WERI-Rb-1 (cell line): Measurements from ENCODE around the gene HOXC5.

Experiments
- DNase-seq: peaks from one replicate; pipeline ENCODE4 v3.0.0-alpha.2; 2020
- H3K27ac ChIP-seq: fragments of 250-450 bp; sonication (Bioruptor Pico); 2 replicates; pipeline ENCODE4 v1.5.1; 2020; ENCODE audit warnings: mild to moderate bottlenecking, moderate library complexity
- H3K27me3 ChIP-seq: fragments of 250-450 bp; sonication (Bioruptor Pico); 2 replicates; pipeline ENCODE4 v1.5.1; 2021; ENCODE audit warnings: mild to moderate bottlenecking, low read depth, moderate library complexity; ENCODE audit not compliant: insufficient read depth, severe bottlenecking
- H3K36me3 ChIP-seq: fragments of 250-450 bp; sonication (Bioruptor Pico); 2 replicates; pipeline ENCODE4 v1.5.1; 2020; ENCODE audit warnings: mild to moderate bottlenecking, moderate library complexity
- H3K4me3 ChIP-seq: 2 replicates; pipeline ENCODE4 v1.5.1; 2011; ENCODE audit warnings: low read depth, mild to moderate bottlenecking, control low read depth, low read length
- H3K9me3 ChIP-seq: fragments of 250-450 bp; sonication (Bioruptor Pico); 2 replicates; pipeline ENCODE4 v1.5.1; 2021; ENCODE audit warnings: mild to moderate bottlenecking, moderate library complexity; ENCODE audit not compliant: severe bottlenecking
- CTCF ChIP-seq: IDR thresholded peaks from 2 replicates; pipeline ENCODE4 v1.5.1; 2011; ENCODE audit warnings: low read depth, mild to moderate bottlenecking, control low read depth, inconsistent platforms, low read length

The HOXC5 gene

GRCh38 chr12:54017027-54017788 lies 15.6 kb upstream of the HOXC5 start:
- Histone ChIP-seq H3K4me3 (peak overlapping the region; percentile 73), H3K27ac (peak overlapping the region; percentile 97), H3K9me3 (no peaks in the 10 kb centered on the region), H3K27me3 (no peaks in the 10 kb centered on the region), H3K36me3 (no peaks in the 10 kb centered on the region; the same call in 1 of the 2 replicates)
- peak; percentile 15; the same call in 1 of the 2 replicates for TF ChIP-seq CTCF
- DNase-seq: peak; percentile 77

- TF ChIP-seq CTCF: no peak
- DNase-seq: peak; percentile 97
- Histone ChIP-seq H3K27me3 (no peaks in the 10 kb centered on the region), H3K36me3 (no peaks in the 10 kb centered on the region; the same call in 1 of the 2 replicates), H3K9me3 (no peaks in the 10 kb centered on the region), H3K27ac (peak overlapping the region; percentile 97), H3K4me3 (peak overlapping the region; percentile 73)
These were observed 14.9 kb upstream of the HOXC5 start for GRCh38 chr12:54017878-54018467.

- no peaks in the 10 kb centered on the region; the same call in 1 of the 2 replicates for H3K36me3 ChIP-seq
- no peak for TF ChIP-seq CTCF
- H3K27me3 ChIP-seq: no peaks in the 10 kb centered on the region
- H3K27ac ChIP-seq: peak overlapping the region; percentile 97
- peak; percentile 85 for DNase-seq
- peak overlapping the region; percentile 73 for H3K4me3 ChIP-seq
- H3K9me3 ChIP-seq: no peaks in the 10 kb centered on the region
These were observed 14.3 kb upstream of the HOXC5 start for GRCh38 chr12:54018468-54018984.

- peak overlapping the region; percentile 73 for H3K4me3 ChIP-seq
- no peaks in the 10 kb centered on the region for H3K9me3 ChIP-seq
- H3K27me3 ChIP-seq: no peaks in the 10 kb centered on the region
- peak; percentile 64 for DNase-seq
- H3K36me3 ChIP-seq: no peaks in the 10 kb centered on the region; the same call in 1 of the 2 replicates
- peak overlapping the region; percentile 97 for H3K27ac ChIP-seq
- no peak for TF ChIP-seq CTCF
These were observed 13.6 kb upstream of the HOXC5 start for GRCh38 chr12:54019091-54019811.

GRCh38 chr12:54019924-54020590 lies 12.8 kb upstream of the HOXC5 start:
- H3K27me3 ChIP-seq: no peaks in the 10 kb centered on the region
- TF ChIP-seq CTCF: no peak
- H3K4me3 ChIP-seq: peak overlapping the region; percentile 73
- no peak for DNase-seq
- H3K9me3 ChIP-seq: no peaks in the 10 kb centered on the region
- H3K36me3 ChIP-seq: no peaks in the 10 kb centered on the region; the same call in 1 of the 2 replicates
- H3K27ac ChIP-seq: peak overlapping the region; percentile 97
